Stimulated activated CD4-positive, alpha-beta T cell treated with anti-CD3 and anti-CD28 coated beads, Interleukin-1b, Interleukin-23, amount 100 ng/mL, for 1 hour (primary cell): Measurements from ENCODE around the gene PLXNA4.
"Not testable (repeated sequence)": the region's sequence is repeated elsewhere in the genome, so short reads cannot be mapped to it uniquely, and the experiment has no call there.

Experiments
- DNase-seq, 2 donors: peaks; one replicate each; pipeline ENCODE4 v3.0.0-alpha.2; 2020; ENCODE audit warnings: low read depth in 2 of 2

PLXNA4 gene

GRCh38 chr7:132390049-132390448, 186.2 kb downstream of the PLXNA4 start:
- not testable (repeated sequence) for DNase-seq

GRCh38 chr7:132388688-132389087, 187.6 kb downstream of the PLXNA4 start:
- no peak for DNase-seq

- no peak for DNase-seq
Observed at GRCh38 chr7:132387596-132387995, 188.7 kb downstream of the PLXNA4 start.

- DNase-seq: no peak
Observed at GRCh38 chr7:132386201-132386681, 190.0 kb downstream of the PLXNA4 start.

GRCh38 chr7:132383962-132384361, 192.3 kb downstream of the PLXNA4 start:
- no peak for DNase-seq

GRCh38 chr7:132381742-132382472, 194.4 kb downstream of the PLXNA4 start:
- no peak for DNase-seq

- no peak for DNase-seq
Observed at GRCh38 chr7:132380059-132380458, 196.2 kb downstream of the PLXNA4 start.

GRCh38 chr7:132379292-132379691, 197.0 kb downstream of the PLXNA4 start:
- DNase-seq: no peak

- DNase-seq: no peak
Observed at GRCh38 chr7:132377703-132378584, 198.3 kb downstream of the PLXNA4 start.

GRCh38 chr7:132377015-132377414, 199.3 kb downstream of the PLXNA4 start:
- DNase-seq: no peak

GRCh38 chr7:132376361-132377013, 199.8 kb downstream of the PLXNA4 start:
- no peak for DNase-seq

GRCh38 chr7:132373879-132374278, 202.4 kb downstream of the PLXNA4 start:
- no peak for DNase-seq

GRCh38 chr7:132373041-132373440, 203.2 kb downstream of the PLXNA4 start:
- DNase-seq: no peak

- DNase-seq: no peak
Observed at GRCh38 chr7:132371948-132372347, 204.3 kb downstream of the PLXNA4 start.

- no peak for DNase-seq
Observed at GRCh38 chr7:132368246-132368900, 207.9 kb downstream of the PLXNA4 start.

GRCh38 chr7:132367795-132368194, 208.5 kb downstream of the PLXNA4 start:
- no peak for DNase-seq

- no peak for DNase-seq
Observed at GRCh38 chr7:132367004-132367403, 209.3 kb downstream of the PLXNA4 start.

- no peak for DNase-seq
Observed at GRCh38 chr7:132364226-132364625, 212.0 kb downstream of the PLXNA4 start.

GRCh38 chr7:132362059-132362458, 214.2 kb downstream of the PLXNA4 start:
- DNase-seq: no peak

GRCh38 chr7:132361146-132361545, 215.1 kb downstream of the PLXNA4 start:
- DNase-seq: no peak

GRCh38 chr7:132359743-132360142, 216.5 kb downstream of the PLXNA4 start:
- no peak for DNase-seq

GRCh38 chr7:132355048-132355447, 221.2 kb downstream of the PLXNA4 start:
- no peak for DNase-seq
